CD4-positive, CD25-positive, alpha-beta regulatory T cell (primary cell): ENCODE results near the gene CDC14A. TPM values are rescaled to one million over a fixed set of nuclear protein-coding genes. Genes with fewer than 3 reads are reported as not detected.
"Not testable (repeated sequence)": the region's sequence is repeated elsewhere in the genome, so short reads cannot be mapped to it uniquely, and the experiment has no call there.

Experiments used
- ATAC-seq, 2 donors: fragments of 150-1000 bp; cut with Tn5 transposase; one replicate each; pipeline ENCODE4 v1.10.0; 2021; ENCODE audit warnings: low read depth in 2 of 2, moderate number of reproducible peaks in 2 of 2, moderate library complexity in 1 of 2
- DNase-seq, 3 donors: peaks; one replicate each; pipeline versions ENCODE4 v3.0.0 to v3.0.0-alpha.2; 2012 to 2022; ENCODE audit warnings: mixed read lengths in 1 of 3
- H3K27ac ChIP-seq: one replicate; pipeline ENCODE4 v1.7.0; 2013; ENCODE audit warnings: mild to moderate bottlenecking, low read length; ENCODE audit not compliant: insufficient read depth, poor library complexity, severe bottlenecking
- H3K27me3 ChIP-seq: one replicate; pipeline ENCODE4 v1.7.0; 2013; ENCODE audit warnings: low read length; ENCODE audit not compliant: control insufficient read depth, insufficient read depth
- H3K36me3 ChIP-seq: one replicate; pipeline ENCODE4 v1.7.0; 2013; ENCODE audit warnings: mild to moderate bottlenecking, low read length, moderate library complexity; ENCODE audit not compliant: control insufficient read depth, insufficient read depth
- H3K4me1 ChIP-seq: 2 replicates; pipeline ENCODE4 v1.7.0; 2013; ENCODE audit warnings: mild to moderate bottlenecking, low read length; ENCODE audit not compliant: insufficient read depth, control insufficient read depth, poor library complexity, severe bottlenecking
- H3K4me3 ChIP-seq: one replicate; pipeline ENCODE4 v1.7.0; 2013; ENCODE audit warnings: low read depth, mild to moderate bottlenecking, low read length, moderate library complexity
- H3K9me3 ChIP-seq, 2 experiments: 1 replicate in 1 of 2; 2 replicates in 1 of 2; pipeline ENCODE4 v1.7.0; 2013; ENCODE audit warnings: low read length in 2 of 2, mild to moderate bottlenecking in 1 of 2, moderate library complexity in 1 of 2; ENCODE audit not compliant: control insufficient read depth in 2 of 2
- H3K27ac Mint-ChIP-seq, 3 donors: one replicate each; pipeline ENCODE4 v1.8.0; 2020 to 2022; ENCODE audit warnings: mild to moderate bottlenecking in 3 of 3, mixed read lengths in 3 of 3, moderate library complexity in 2 of 3
- H3K27me3 Mint-ChIP-seq: one replicate; pipeline ENCODE4 v1.8.0; 2022; ENCODE audit warnings: mild to moderate bottlenecking, mixed read lengths
- H3K36me3 Mint-ChIP-seq: one replicate; pipeline ENCODE4 v1.8.0; 2020; ENCODE audit warnings: mixed read lengths
- H3K4me1 Mint-ChIP-seq, 4 donors: one replicate each; pipeline ENCODE4 v1.8.0; 2020 to 2022; ENCODE audit warnings: mixed read lengths in 4 of 4, mild to moderate bottlenecking in 1 of 4
- H3K4me3 Mint-ChIP-seq, 4 donors: one replicate each; pipeline ENCODE4 v1.8.0; 2020 to 2022; ENCODE audit warnings: mild to moderate bottlenecking in 4 of 4, mixed read lengths in 4 of 4, moderate library complexity in 3 of 4
- H3K9me3 Mint-ChIP-seq, 7 donors: one replicate each; pipeline ENCODE4 v1.8.0; 2020 to 2022; ENCODE audit warnings: mixed read lengths in 7 of 7, mild to moderate bottlenecking in 3 of 7, moderate library complexity in 2 of 7
- polyA plus RNA-seq, 4 donors: library from polyadenylated mRNA; unstranded; fragments of 300-500 nt; fragmentation: Illumina TruSeq; gene quantifications; one replicate each; pipeline ENCODE4 v1.2.3, GENCODE V29; 2021
- total RNA-seq: library from RNA; stranded (reverse); gene quantifications from one replicate; pipeline ENCODE4 v1.2.3, GENCODE V29; 2022

Gene CDC14A
- total and polyA plus RNA-seq, 5 donors from 2014 or later = 33.8 to 155 (median 37.8) TPM

DNA sequence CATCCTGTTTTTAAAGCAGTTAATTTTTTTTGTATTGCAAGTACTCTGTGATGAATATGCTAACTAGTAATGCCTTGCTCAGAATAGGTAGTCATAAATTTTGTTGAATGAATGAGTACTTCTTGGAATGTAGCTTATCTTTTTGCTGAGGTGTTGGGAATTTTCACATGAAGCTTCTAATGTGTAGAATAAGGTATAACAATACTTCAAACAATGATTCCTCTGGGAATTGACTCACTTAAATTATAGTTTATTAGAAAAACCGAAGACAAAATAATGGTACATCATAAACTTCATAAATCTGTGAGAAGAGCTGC lies 13.9 kb downstream of the CDC14A start:
- H3K9me3 ChIP-seq = no peaks in the 10 kb centered on the region
- no peak overlapping the region for H3K27ac ChIP-seq
- ATAC-seq (peak in 1 of 2 donors; percentile 14), DNase-seq (no peak)
- peak overlapping the region in 2 of 4 donors; percentile 10 to 17 for H3K4me3 Mint-ChIP-seq
- peaks cover 63% of the 10 kb centered on the region for H3K36me3 Mint-ChIP-seq
- peak overlapping the region; percentile 10 to 79 (median 77) for H3K27ac Mint-ChIP-seq
- peak overlapping the region; percentile 4 for H3K4me3 ChIP-seq
- H3K27me3 Mint-ChIP-seq = no peaks in the 10 kb centered on the region
- H3K4me1 ChIP-seq = peaks cover 33% of the 10 kb centered on the region
- H3K9me3 Mint-ChIP-seq = peaks cover 0 to 4% (median under 1%) of the 10 kb centered on the region in 7 donors
- peaks cover 38% of the 10 kb centered on the region for H3K36me3 ChIP-seq
- no peaks in the 10 kb centered on the region for H3K27me3 ChIP-seq
- H3K4me1 Mint-ChIP-seq = peaks cover 42 to 82% (median 74%) of the 10 kb centered on the region in 4 donors

DNA sequence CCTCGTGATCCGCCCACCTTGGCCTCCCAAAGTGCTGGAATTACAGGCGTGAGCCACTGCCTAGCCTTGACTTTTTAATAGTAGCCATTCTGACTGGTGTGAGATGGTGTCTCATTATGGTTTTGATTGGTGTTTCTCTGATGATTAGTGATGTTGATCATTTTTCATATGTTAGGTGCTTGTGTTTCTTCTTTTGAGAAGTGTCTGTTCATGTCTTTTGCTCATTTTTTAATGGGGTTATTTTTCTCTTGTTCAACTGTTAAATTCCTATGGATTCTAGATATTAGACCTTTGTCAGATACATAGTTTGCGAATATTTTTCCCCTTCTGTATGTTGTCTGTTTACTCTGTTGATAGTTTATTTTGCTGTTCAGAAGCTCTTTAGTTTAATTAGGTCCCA lies 17.0 kb downstream of the CDC14A start:
- H3K9me3 ChIP-seq, ATAC-seq, H3K4me3 ChIP-seq, H3K9me3 Mint-ChIP-seq, H3K27ac Mint-ChIP-seq, H3K27ac ChIP-seq, DNase-seq, H3K27me3 Mint-ChIP-seq, H3K27me3 ChIP-seq: not testable (repeated sequence)
- H3K4me3 Mint-ChIP-seq = peak overlapping the region in 3 of 4 donors; percentile 3 to 49 (median 43)
- Histone ChIP-seq H3K36me3 (peaks cover 30% of the 10 kb centered on the region), H3K4me1 (peaks cover 35% of the 10 kb centered on the region)
- peaks cover 52 to 86% (median 72%) of the 10 kb centered on the region in 4 donors for H3K4me1 Mint-ChIP-seq
- H3K36me3 Mint-ChIP-seq = peaks cover 52% of the 10 kb centered on the region

DNA sequence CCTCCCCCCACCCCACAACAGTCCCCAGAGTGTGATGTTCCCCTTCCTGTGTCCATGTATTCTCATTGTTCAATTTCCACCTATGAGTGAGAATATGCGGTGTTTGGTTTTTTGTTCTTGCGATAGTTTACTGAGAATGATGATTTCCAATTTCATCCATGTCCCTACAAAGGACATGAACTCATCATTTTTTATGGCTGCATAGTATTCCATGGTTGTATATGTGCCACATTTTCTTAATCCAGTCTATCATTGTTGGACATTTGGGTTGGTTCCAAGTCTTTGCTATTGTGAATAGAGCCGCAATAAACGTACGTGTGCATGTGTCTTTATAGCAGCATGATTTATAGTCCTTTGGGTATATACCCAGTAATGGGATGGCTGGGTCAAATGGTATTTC lies 21.6 kb downstream of the CDC14A start:
- Mint-ChIP-seq H3K36me3 (peaks cover 52% of the 10 kb centered on the region), H3K4me1 (peaks cover 54 to 80% (median 70%) of the 10 kb centered on the region in 4 donors)
- not testable (repeated sequence) for H3K4me3 Mint-ChIP-seq, H3K27ac ChIP-seq, DNase-seq, H3K4me3 ChIP-seq, H3K9me3 ChIP-seq, H3K27ac Mint-ChIP-seq, H3K27me3 ChIP-seq, ATAC-seq, H3K9me3 Mint-ChIP-seq, H3K27me3 Mint-ChIP-seq
- peaks cover 36% of the 10 kb centered on the region for H3K4me1 ChIP-seq
- H3K36me3 ChIP-seq = peaks cover 15% of the 10 kb centered on the region

DNA sequence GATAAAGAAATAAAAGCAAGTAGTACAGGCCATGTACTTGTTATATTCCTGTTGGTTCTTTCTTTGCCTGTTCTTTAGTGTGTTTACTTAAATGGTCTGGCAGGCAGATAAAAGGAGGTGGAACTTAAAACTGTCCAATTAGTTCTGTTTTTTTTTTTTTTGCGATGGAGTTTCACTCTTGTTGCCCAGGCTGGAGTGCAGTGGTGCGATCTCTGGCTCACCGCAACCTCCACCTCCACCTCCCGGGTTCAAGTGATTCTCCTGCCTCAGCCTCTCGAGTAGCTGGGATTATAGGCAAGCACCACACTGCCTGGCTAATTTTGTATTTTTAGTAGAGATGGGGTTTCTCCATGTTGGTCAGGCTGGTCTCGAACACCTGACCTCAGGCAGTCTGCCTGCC lies 24.6 kb downstream of the CDC14A start:
- not testable (repeated sequence) for ATAC-seq, H3K4me3 Mint-ChIP-seq, DNase-seq, H3K4me3 ChIP-seq, H3K27me3 ChIP-seq, H3K9me3 Mint-ChIP-seq, H3K27ac ChIP-seq, H3K9me3 ChIP-seq, H3K27me3 Mint-ChIP-seq
- H3K27ac Mint-ChIP-seq = peak overlapping the region in 1 of 3 donors; percentile 40
- peaks cover 34% of the 10 kb centered on the region for H3K36me3 ChIP-seq
- peaks cover 24% of the 10 kb centered on the region for H3K4me1 ChIP-seq
- H3K36me3 Mint-ChIP-seq = peaks cover 53% of the 10 kb centered on the region
- H3K4me1 Mint-ChIP-seq = peaks cover 56 to 83% (median 71%) of the 10 kb centered on the region in 4 donors

DNA sequence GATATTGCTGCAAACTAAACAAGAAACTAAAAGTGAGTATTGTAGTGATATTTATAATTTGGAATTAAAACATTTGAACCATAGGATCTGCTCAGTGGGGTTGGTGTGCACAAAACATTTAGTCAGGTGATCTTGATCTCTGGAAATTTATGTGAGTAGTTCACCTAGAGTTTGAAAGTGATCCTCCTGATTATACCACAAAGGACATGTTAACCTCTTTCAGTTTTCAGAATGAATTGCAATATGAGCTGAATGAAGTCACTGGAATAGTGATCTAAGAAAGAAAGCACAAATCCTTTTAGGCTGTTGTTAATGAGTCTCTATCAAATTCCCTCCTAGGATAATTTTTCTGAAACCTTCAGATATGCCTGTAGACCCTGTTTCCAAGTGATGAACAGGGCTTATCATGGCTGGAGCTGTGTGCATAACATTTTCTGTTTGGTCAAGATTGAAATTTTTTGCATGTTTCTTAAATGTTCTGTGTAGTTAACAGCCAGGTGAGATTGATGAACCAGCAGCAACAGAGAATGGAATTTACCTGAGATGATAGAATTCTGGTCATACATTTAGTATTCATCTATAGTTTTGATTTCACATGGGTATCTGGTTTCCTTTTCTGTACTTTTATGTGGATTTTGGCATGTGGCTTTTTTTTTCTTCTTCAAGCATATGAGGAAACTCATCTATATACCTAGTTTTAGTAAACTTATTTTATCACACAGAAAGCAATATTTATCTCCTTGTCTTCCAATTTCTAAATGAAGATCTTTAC lies 25.5 kb downstream of the CDC14A start:
- Mint-ChIP-seq H3K4me1 (peaks cover 47 to 81% (median 65%) of the 10 kb centered on the region in 4 donors), H3K27me3 (no peaks in the 10 kb centered on the region), H3K4me3 (peak overlapping the region; percentile 7 to 65 (median 38)), H3K36me3 (peaks cover 50% of the 10 kb centered on the region), H3K9me3 (peaks cover 0 to 6% (median 1%) of the 10 kb centered on the region in 7 donors), H3K27ac (peak overlapping the region; percentile 21 to 57 (median 31))
- ATAC-seq (peak in 1 of 2 donors; percentile 20), DNase-seq (peak in 1 of 3 donors; percentile 36)
- Histone ChIP-seq H3K9me3 (no peaks in the 10 kb centered on the region), H3K27ac (no peak overlapping the region), H3K4me3 (peak overlapping the region; percentile 4), H3K27me3 (no peaks in the 10 kb centered on the region), H3K36me3 (peaks cover 37% of the 10 kb centered on the region), H3K4me1 (peaks cover 17% of the 10 kb centered on the region)

DNA sequence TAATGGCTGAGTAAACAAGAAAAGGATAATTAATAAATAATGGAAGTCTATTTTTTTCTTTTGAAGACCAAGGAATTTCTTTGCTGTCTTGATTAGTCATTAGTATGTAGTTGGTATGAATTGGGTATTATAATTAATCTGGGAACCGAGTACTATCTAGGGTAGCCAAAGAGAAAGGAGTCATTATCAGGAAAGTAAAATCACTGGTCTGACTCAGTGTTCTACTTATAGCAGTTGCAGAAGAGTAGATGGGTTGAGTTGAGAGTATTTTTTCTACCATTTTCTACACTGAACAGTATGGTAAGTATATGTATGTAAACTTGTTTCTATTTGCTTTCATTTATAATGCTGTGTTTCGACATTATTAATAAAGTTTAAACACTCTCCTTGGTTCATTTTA lies 26.6 kb downstream of the CDC14A start:
- Histone ChIP-seq H3K27me3 (no peaks in the 10 kb centered on the region), H3K9me3 (no peaks in the 10 kb centered on the region), H3K36me3 (peaks cover 45% of the 10 kb centered on the region), H3K4me3 (no peak overlapping the region), H3K27ac (no peak overlapping the region), H3K4me1 (peaks cover 19% of the 10 kb centered on the region)
- DNase-seq (no peak), ATAC-seq (no peak)
- H3K9me3 Mint-ChIP-seq = peaks cover 0 to 6% (median 0%) of the 10 kb centered on the region in 7 donors
- no peaks in the 10 kb centered on the region for H3K27me3 Mint-ChIP-seq
- no peak overlapping the region for H3K4me3 Mint-ChIP-seq
- H3K27ac Mint-ChIP-seq = peak overlapping the region in 1 of 3 donors; percentile 25
- H3K4me1 Mint-ChIP-seq = peaks cover 42 to 86% (median 70%) of the 10 kb centered on the region in 4 donors
- peaks cover 49% of the 10 kb centered on the region for H3K36me3 Mint-ChIP-seq

DNA sequence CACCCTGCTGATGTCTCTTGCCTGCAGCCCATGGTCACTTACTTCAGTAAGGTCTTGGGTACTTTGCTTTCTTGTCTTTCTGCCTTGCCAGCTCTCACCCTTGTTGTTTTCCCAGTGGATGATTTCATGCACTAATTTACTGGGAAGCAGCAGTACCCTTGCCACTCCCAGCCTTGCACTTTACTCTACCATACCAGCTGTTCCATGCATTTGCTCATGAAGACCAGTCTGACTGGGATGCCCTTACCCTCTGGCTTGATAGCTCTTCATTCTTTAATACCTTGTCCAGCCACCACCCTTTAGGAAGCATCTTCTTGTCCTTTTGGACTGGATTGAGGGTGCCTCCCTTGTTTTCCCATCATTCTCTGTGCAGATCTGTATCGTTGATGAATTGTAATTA lies 28.3 kb downstream of the CDC14A start:
- Mint-ChIP-seq H3K36me3 (peaks cover 48% of the 10 kb centered on the region), H3K27me3 (no peaks in the 10 kb centered on the region), H3K4me1 (peaks cover 40 to 89% (median 72%) of the 10 kb centered on the region in 4 donors), H3K9me3 (no peaks in the 10 kb centered on the region), H3K27ac (peak overlapping the region in 2 of 3 donors; percentile 54 to 57), H3K4me3 (peak overlapping the region in 2 of 4 donors; percentile 14 to 62)
- H3K36me3 ChIP-seq = peaks cover 50% of the 10 kb centered on the region
- no peaks in the 10 kb centered on the region for H3K27me3 ChIP-seq
- no peak overlapping the region for H3K4me3 ChIP-seq
- ATAC-seq (no peak), DNase-seq (no peak)
- H3K4me1 ChIP-seq = peaks cover 19% of the 10 kb centered on the region
- no peak overlapping the region for H3K27ac ChIP-seq
- H3K9me3 ChIP-seq = no peaks in the 10 kb centered on the region

DNA sequence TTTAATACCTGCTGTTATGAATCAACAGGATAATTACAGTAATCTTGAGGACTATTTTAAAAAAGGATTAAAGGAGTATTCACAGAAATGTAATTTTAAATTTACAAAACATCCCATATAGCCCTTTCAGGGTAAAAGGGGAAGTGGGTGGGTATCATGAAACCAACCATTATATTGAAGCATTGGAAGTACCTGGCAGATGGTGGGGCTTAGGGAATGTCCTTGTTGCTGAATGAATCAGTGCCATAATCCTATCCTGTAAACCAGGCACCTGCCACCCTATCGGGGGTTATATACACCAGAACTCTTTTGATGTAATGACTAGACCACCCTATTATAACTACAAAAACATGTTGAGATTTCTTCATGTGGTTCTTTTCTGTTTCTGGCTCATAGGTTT lies 30.4 kb downstream of the CDC14A start:
- no peak overlapping the region for H3K27ac ChIP-seq
- no peaks in the 10 kb centered on the region for H3K27me3 Mint-ChIP-seq
- H3K4me1 ChIP-seq = peaks cover 30% of the 10 kb centered on the region
- H3K27me3 ChIP-seq = no peaks in the 10 kb centered on the region
- no peak overlapping the region for H3K4me3 ChIP-seq
- no peaks in the 10 kb centered on the region for H3K9me3 Mint-ChIP-seq
- peak overlapping the region in 1 of 4 donors; percentile 32 for H3K4me3 Mint-ChIP-seq
- no peaks in the 10 kb centered on the region for H3K9me3 ChIP-seq
- H3K36me3 ChIP-seq = peaks cover 50% of the 10 kb centered on the region
- H3K27ac Mint-ChIP-seq = peak overlapping the region in 1 of 3 donors; percentile 47
- peaks cover 43 to 92% (median 72%) of the 10 kb centered on the region in 4 donors for H3K4me1 Mint-ChIP-seq
- H3K36me3 Mint-ChIP-seq = peaks cover 41% of the 10 kb centered on the region
- ATAC-seq = no peak
- no peak for DNase-seq
